GM13977 (cell line): ENCODE measurements around the gene OR1M1.
"Not testable (repeated sequence)": the region's sequence is repeated elsewhere in the genome, so short reads cannot be mapped to it uniquely, and the experiment has no call there.

ENCODE experiments used
- DNase-seq: peaks from one replicate; pipeline ENCODE4 v3.0.0; 2012; ENCODE audit warnings: low spot score
- in situ Hi-C: fragments of 300-500 bp; cut with MboI; formaldehyde crosslinking; loops from one replicate; pipeline ENCODE4 v1.12.0; 2022; ENCODE audit warnings: low sequenced_read_pairs, low pct_unique_long_range_greater_than_20kb, mixed read lengths, inconsistent platforms; ENCODE audit not compliant: unreplicated experiment
- TF ChIP-seq, protein P1 (sequence below): IDR thresholded peaks from 2 replicates; pipeline ENCODE4 v1.5.1; 2012; ENCODE audit warnings: mild to moderate bottlenecking, control low read depth; ENCODE audit not compliant: insufficient read depth; ENCODE audit errors: extremely low read depth, missing control alignments

The OR1M1 gene

DNA sequence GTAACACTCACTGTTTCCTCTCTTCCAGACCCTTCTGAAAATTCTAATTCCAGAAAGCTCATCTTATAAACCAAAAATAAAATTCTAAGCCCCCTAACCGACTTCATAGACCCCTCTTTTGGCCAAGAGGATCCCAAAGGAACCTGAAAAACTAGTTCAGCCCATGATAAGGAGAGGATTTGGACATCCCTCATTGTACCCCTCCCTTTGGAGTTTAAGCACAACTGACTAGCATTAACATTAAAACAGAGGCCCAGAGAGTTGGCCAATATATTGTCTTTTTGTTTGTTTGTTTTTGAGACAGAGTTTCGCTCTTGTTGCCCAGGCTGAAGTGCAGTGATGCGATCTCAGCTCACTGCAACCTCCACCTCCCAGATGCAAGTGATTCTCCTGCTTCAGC, 42.4 kb upstream of the OR1M1 start:
- in situ Hi-C loops = no loop called here
- DNase-seq = no peak
- TF ChIP-seq, protein P1, sequence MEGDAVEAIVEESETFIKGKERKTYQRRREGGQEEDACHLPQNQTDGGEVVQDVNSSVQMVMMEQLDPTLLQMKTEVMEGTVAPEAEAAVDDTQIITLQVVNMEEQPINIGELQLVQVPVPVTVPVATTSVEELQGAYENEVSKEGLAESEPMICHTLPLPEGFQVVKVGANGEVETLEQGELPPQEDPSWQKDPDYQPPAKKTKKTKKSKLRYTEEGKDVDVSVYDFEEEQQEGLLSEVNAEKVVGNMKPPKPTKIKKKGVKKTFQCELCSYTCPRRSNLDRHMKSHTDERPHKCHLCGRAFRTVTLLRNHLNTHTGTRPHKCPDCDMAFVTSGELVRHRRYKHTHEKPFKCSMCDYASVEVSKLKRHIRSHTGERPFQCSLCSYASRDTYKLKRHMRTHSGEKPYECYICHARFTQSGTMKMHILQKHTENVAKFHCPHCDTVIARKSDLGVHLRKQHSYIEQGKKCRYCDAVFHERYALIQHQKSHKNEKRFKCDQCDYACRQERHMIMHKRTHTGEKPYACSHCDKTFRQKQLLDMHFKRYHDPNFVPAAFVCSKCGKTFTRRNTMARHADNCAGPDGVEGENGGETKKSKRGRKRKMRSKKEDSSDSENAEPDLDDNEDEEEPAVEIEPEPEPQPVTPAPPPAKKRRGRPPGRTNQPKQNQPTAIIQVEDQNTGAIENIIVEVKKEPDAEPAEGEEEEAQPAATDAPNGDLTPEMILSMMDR = no peak

DNA sequence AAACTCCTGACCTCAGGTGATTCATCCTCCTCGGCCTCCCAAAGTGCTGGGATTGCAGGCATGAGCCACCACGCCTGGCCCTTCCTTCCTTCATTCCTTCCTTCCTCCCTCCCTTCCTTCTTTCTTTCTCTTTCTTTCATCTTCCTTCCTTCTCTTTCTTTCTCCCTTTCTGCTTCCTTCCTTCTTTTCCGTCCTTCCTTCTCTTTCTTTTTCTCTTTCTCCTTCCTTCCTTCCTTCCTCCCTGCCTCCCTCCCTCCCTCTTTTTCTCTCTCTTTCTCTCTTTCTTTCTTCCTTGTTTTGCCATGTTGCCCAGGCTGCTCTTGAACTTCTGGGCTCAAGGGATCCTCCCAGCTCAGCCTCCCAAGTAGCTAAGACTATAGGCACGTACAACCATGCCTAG, 40.2 kb upstream of the OR1M1 start:
- TF ChIP-seq, protein P1 = no peak
- no peak for DNase-seq
- in situ Hi-C loops = no loop called here

DNA sequence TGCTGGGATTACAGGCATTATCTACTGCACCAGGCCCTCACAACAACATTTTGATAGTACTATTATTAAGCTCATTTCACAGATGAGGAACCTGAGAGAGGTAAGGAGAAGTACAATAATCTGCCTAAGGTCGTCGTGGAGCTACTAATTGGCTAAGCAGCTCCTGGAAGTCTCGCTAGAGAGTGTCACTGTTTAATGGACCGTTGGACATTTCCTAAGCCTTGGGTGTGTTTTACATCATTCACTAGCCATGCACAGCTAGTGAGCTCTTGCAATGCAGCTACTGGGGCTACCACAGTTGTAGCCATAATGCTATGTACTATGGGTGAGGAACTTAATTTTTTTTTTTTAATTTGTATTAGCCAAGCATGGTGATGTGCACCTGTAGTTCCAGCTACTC, 34.0 kb upstream of the OR1M1 start:
- in situ Hi-C loops = no loop called here
- TF ChIP-seq, protein P1 = no peak
- DNase-seq = no peak

DNA sequence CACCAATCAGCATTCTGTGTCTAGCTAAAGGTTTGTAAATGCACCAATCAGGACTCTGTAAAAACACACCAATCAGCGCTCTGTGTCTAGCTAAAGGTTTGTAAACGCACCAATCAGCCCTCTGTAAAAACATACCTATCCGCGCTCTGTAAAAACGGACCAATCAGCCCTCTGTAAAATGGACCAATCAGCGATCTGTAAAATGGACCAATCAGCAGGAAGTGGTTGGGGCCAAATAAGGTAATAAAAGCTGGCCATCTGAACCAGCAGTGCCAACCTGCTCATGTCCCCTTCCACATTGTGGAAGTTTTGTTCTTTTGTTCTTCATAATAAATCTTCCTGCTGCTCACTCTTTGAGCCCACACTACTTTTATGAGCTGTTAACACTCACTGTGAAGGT, 33.2 kb upstream of the OR1M1 start:
- in situ Hi-C loops = not testable (repeated sequence)

DNA sequence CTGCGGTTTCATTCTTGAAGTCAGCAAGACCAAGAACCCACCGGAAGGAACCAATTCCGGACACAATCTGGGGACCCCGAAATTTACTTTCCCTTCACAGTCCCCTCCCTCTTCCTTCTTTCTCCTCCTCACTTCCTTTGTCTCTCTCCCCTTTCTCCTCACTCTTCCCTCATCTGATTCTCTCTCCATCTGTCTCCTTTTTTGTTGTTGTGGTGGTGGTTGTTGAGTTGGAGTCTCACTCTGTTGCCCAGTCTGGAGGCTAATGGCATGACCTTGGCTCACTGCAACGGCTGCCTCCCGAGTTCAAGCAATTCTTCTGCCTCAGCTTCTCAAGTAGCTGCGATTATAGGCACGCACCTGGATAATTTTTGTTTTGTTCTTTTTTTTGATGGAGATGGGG, 32.7 kb upstream of the OR1M1 start:
- no peak for DNase-seq
- TF ChIP-seq, protein P1 = no peak
- in situ Hi-C loops = no loop called here

More for the DNA sequence above, 33.2 kb upstream of the OR1M1 start:
- DNase-seq = not testable (repeated sequence)

DNA sequence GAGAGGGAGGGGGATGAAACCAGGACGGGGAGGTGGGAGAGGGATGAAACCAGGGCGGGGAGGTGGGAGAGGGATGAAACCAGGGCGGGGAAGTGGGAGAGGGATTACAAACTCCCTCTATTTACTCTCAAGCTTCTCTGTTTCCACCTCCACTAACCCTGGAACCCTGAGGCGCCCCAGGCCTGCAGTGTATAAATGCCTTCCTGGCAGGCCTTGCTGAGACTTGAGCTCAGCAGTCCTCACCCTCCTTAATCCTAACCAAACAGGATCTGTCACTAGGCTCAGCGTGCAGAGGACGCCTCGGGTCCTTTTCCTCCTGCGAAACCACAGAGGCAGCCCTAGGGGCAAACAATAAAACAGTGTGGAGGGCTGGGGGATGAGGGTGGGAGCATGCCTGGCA, 32.1 kb upstream of the OR1M1 start:
- TF ChIP-seq, protein P1 = no peak
- no peak for DNase-seq
- in situ Hi-C loops = no loop called here

DNA sequence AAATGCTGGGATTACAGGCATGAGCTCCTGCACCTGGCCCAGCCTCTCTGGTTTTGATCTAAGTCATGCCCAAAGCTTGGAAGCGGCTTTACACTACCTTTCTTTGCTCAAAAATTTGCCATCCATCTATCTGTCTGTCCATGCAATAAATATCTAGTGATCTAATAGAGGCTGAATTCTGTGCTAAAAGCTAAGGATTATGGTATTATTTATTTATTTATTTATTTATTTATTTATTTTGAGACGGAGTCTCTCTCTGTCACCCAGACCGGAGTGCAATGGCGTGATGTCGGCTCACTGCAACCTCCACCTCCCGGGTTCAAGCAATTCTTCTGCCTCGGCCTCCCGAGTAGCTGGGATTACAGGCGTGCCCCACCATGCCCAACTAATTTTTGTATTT, 30.7 kb upstream of the OR1M1 start:
- in situ Hi-C loops, DNase-seq: not testable (repeated sequence)

DNA sequence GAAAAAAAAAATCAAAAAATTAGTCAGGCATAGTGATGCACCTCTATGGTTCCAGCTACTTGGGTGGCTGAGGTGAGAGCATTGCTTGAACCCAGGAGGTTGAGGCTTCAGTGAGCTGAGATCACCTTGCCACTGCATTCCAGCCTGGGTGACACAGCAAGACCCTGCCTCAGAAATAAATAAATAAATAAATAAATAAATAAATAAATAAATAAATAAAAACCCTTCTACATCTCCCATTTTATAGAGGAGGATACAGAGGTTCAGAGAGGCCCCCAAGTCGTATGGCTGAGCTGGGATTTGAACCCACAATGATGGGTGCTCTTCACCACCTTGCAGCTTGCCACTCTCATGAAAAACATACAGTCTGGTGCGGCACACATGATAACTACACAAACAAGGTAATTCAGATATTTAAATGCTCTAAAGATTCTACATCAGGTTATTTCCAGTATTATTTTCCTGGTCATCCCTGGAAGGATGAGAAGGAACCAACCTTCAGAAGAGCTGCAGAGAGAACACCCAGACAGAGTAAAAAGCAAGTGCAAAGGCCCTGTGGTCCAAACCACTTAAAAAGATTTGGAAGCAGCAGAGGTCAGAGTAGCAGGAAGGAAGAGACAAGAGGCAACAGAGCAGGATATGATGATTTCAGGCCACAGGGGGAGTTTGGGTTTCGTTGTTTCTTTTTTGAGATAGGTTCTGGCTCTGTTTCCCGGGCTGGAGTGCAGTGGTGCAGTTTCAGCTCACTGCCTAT, 29.2 kb upstream of the OR1M1 start:
- TF ChIP-seq, protein P1 = no peak
- in situ Hi-C loops = no loop called here
- no peak for DNase-seq
